Mammary epithelial cell (primary cell): Measurements from ENCODE around the gene TRRAP.

Experiments
- EZH2 ChIP-seq: IDR thresholded peaks from 2 replicates; pipeline ENCODE4 v1.6.1; 2012; ENCODE audit warnings: low read length, inconsistent platforms, borderline replicate concordance
- TF ChIP-seq, protein P1 (sequence below), 2 donors: IDR thresholded peaks in 1 of 2; conservative IDR thresholded peaks in 1 of 2; 2 replicates each; pipeline ENCODE4 v1.5.1; 2011 to 2012; ENCODE audit warnings: inconsistent platforms in 2 of 2, low read length in 2 of 2, mild to moderate bottlenecking in 2 of 2, control low read depth in 1 of 2, low read depth in 1 of 2; ENCODE audit not compliant: insufficient read depth in 1 of 2; ENCODE audit errors: extremely low read depth in 1 of 2

DNA sequence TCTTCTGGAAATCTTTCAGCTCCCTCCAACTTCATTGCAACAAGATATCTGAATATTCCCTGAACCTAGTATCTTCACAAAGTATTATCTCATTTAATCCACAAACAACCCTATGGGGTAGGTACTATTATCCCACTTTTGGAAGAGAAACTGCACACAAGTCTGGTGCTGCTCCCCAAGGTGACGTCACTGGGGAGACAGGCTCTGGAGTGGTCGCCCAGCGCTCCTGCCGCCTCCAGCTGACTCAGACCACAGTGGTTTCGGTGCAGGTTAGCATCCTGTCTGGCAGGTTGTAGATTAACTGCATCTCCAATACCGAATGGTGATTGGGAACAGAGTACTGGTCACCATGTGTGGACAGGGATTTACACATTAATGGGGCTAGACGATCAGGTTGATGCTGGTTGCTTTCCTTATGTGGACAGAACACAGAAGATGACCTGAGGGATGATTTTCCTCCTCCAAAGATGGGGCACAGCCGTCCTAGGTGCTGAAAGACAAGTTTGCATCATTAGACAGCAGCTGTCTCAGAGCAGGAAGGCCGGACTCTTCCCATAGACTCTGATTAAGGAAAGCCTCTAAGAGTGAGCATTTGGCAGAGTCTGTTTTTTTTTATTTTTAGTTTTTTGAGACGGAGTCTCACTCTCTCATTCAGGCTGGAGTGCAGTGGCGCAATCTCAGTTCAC lies 128.6 kb downstream of the TRRAP start:
- TF ChIP-seq, protein P1, sequence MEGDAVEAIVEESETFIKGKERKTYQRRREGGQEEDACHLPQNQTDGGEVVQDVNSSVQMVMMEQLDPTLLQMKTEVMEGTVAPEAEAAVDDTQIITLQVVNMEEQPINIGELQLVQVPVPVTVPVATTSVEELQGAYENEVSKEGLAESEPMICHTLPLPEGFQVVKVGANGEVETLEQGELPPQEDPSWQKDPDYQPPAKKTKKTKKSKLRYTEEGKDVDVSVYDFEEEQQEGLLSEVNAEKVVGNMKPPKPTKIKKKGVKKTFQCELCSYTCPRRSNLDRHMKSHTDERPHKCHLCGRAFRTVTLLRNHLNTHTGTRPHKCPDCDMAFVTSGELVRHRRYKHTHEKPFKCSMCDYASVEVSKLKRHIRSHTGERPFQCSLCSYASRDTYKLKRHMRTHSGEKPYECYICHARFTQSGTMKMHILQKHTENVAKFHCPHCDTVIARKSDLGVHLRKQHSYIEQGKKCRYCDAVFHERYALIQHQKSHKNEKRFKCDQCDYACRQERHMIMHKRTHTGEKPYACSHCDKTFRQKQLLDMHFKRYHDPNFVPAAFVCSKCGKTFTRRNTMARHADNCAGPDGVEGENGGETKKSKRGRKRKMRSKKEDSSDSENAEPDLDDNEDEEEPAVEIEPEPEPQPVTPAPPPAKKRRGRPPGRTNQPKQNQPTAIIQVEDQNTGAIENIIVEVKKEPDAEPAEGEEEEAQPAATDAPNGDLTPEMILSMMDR (conservative IDR thresholded peaks at IDR 0.05 in 1 of 2, IDR thresholded peaks at IDR 0.05 in 1 of 2; ENCODE audit: extremely low read depth in 1 of 2, insufficient read depth in 1 of 2, low read depth in 1 of 2, low read length in 2 of 2) = no peak
- TF ChIP-seq EZH2 = no peak
